RWPE2 (cell line): ENCODE results near the gene FCF1.
A peak's percentile ranks its signal among the peaks of the same experiment; 100 is the strongest.

Experiments
- ATAC-seq: fragments of 200-7000 bp; cut with Tn5 transposase; 3 replicates; pipeline ENCODE4 v1.9.1; 2021; ENCODE audit warnings: low read depth
- DNase-seq: peaks from one replicate; pipeline ENCODE4 v3.0.0-alpha.2; 2020; ENCODE audit warnings: low spot score
- H3K27ac ChIP-seq: fragments of 450-650 bp; 2 replicates; pipeline ENCODE4 v1.5.1; 2017; ENCODE audit warnings: mild to moderate bottlenecking; ENCODE audit not compliant: poor library complexity, severe bottlenecking
- H3K27me3 ChIP-seq: fragments of 250-450 bp; sonication (Bioruptor Pico); 2 replicates; pipeline ENCODE4 v1.5.1; 2021; ENCODE audit warnings: mild to moderate bottlenecking, moderate library complexity; ENCODE audit not compliant: insufficient read depth, poor library complexity, severe bottlenecking
- H3K36me3 ChIP-seq: fragments of 250-450 bp; sonication (Bioruptor Pico); 2 replicates; pipeline ENCODE4 v1.5.1; 2020; ENCODE audit warnings: low read depth, mild to moderate bottlenecking, moderate library complexity
- H3K4me1 ChIP-seq: fragments of 250-450 bp; sonication (Bioruptor Pico); 2 replicates; pipeline ENCODE4 v1.5.1; 2021; ENCODE audit warnings: mild to moderate bottlenecking, moderate library complexity; ENCODE audit not compliant: insufficient read depth, poor library complexity, severe bottlenecking
- H3K4me3 ChIP-seq: fragments of 250-450 bp; sonication (Bioruptor Pico); 2 replicates; pipeline ENCODE4 v1.5.1; 2021; ENCODE audit warnings: mild to moderate bottlenecking, moderate library complexity; ENCODE audit not compliant: severe bottlenecking
- H3K9me3 ChIP-seq: fragments of 250-450 bp; sonication (Bioruptor Pico); 2 replicates; pipeline ENCODE4 v1.5.1; 2021; ENCODE audit warnings: mild to moderate bottlenecking, moderate library complexity; ENCODE audit not compliant: severe bottlenecking
- CTCF ChIP-seq: fragments of 450-650 bp; IDR thresholded peaks from one replicate; pipeline ENCODE4 v1.5.1; 2017; ENCODE audit warnings: mild to moderate bottlenecking, moderate library complexity; ENCODE audit not compliant: poor library complexity, severe bottlenecking

The FCF1 gene

DNA sequence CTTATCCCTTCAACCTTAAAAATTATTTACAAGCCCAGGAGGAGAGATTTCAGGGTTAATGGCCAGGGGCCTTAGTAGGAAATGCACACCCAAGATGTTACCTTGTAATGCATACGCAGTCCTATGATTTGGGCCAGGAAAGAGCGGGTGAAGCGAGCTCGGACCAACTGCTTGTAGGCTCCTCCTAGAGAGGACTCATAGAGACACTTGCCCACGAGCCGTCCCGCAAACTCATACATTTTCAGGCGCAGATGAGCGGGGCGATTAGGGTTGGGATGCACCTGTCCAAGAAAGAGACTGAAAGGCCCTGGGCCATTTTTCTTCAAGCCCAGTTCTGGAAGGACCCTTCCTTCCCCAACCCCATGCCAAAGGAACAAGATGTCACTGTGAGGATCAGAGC lies 43.1 kb upstream of the FCF1 start:
- H3K9me3 ChIP-seq = no peaks in the 10 kb centered on the region
- peaks cover 10% of the 10 kb centered on the region for H3K4me1 ChIP-seq
- H3K4me3 ChIP-seq = no peak overlapping the region
- DNase-seq (no peak), ATAC-seq (no peak)
- H3K27ac ChIP-seq = no peak overlapping the region
- TF ChIP-seq CTCF = no peak
- peaks cover 97% of the 10 kb centered on the region for H3K36me3 ChIP-seq
- no peaks in the 10 kb centered on the region for H3K27me3 ChIP-seq

GRCh38 chr14:74670726-74671411 lies 42.1 kb upstream of the FCF1 start:
- no peak for TF ChIP-seq CTCF
- Histone ChIP-seq H3K27me3 (no peaks in the 10 kb centered on the region), H3K27ac (peak overlapping the region; percentile 41), H3K9me3 (no peaks in the 10 kb centered on the region), H3K4me3 (no peak overlapping the region), H3K4me1 (peaks cover 10% of the 10 kb centered on the region), H3K36me3 (peaks cover 100% of the 10 kb centered on the region)
- DNase-seq (no peak), ATAC-seq (no peak)

- peak; percentile 94 for ATAC-seq
These were observed 41.2 kb upstream of the FCF1 start for GRCh38 chr14:74671789-74672188.

DNA sequence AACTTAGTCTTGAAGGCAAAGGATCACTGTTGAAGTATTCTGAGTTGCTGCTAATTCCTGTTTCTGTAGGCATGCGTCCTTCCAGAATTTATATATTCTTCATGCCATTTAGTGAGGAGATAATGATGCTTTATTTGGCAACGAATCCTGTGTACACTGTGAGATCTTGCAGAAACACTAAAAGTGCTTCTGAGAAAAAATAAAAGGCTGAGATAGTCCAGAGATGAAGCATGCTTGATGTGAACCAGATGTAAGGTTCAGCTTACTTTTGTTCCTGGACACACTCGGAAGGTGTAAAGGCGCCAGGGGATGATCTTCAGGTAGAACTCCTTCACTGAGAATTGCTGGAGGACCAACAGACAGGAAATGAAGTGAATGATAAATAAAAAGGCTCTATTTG lies 39.2 kb upstream of the FCF1 start:
- Histone ChIP-seq H3K4me3 (no peak overlapping the region), H3K4me1 (peaks cover 10% of the 10 kb centered on the region), H3K27me3 (no peaks in the 10 kb centered on the region), H3K27ac (no peak overlapping the region), H3K9me3 (no peaks in the 10 kb centered on the region), H3K36me3 (peaks cover 89% of the 10 kb centered on the region)
- DNase-seq = no peak
- TF ChIP-seq CTCF = no peak
- no peak for ATAC-seq

More at GRCh38 chr14:74671789-74672188, 41.2 kb upstream of the FCF1 start:
- no peak for TF ChIP-seq CTCF
- H3K27me3 ChIP-seq = no peaks in the 10 kb centered on the region
- H3K9me3 ChIP-seq = no peaks in the 10 kb centered on the region
- DNase-seq = no peak
- peaks cover 98% of the 10 kb centered on the region for H3K36me3 ChIP-seq
- peaks cover 10% of the 10 kb centered on the region for H3K4me1 ChIP-seq
- H3K4me3 ChIP-seq = no peak overlapping the region
- H3K27ac ChIP-seq = peak overlapping the region; percentile 41

DNA sequence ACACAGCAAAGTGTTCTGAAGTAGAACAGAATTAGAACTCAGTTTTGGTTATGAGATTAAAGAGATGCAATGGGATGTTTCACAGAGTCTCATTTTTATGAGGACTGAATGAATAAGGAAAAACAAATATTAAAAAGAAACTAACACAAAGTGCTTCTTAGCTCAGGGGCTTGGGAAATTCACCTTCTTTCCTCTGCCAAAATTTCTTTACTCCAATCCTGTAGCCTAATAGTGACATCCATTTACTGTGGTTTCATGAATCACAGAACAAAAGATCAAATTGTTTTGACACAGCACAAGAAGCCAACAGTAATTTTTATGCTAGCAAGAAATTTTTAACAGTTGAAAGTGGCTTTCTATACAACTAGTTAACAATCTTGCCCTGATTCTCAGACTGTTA lies 37.7 kb upstream of the FCF1 start:
- ATAC-seq = no peak
- no peak for DNase-seq
- H3K36me3 ChIP-seq = peaks cover 80% of the 10 kb centered on the region
- TF ChIP-seq CTCF = no peak
- no peaks in the 10 kb centered on the region for H3K9me3 ChIP-seq
- no peak overlapping the region for H3K4me3 ChIP-seq
- no peak overlapping the region for H3K27ac ChIP-seq
- no peaks in the 10 kb centered on the region for H3K27me3 ChIP-seq
- peaks cover 10% of the 10 kb centered on the region for H3K4me1 ChIP-seq
